HL-60 (cell line): Measurements from ENCODE around the gene ZBTB7B.

Experiments used
- DNase-seq, 2 experiments: peaks; one replicate each; pipeline ENCODE4 v3.0.0-alpha.2; 2010 to 2020; ENCODE audit warnings: low read depth in 1 of 2, low spot score in 1 of 2
- H3K27ac ChIP-seq: fragments of 250-450 bp; sonication (Bioruptor Pico); replicated peaks from 2 replicates; pipeline ENCODE4 v1.5.1; 2020; ENCODE audit warnings: mild to moderate bottlenecking, moderate library complexity
- H3K27me3 ChIP-seq: fragments of 250-450 bp; sonication (Bioruptor Pico); 2 replicates; pipeline ENCODE4 v1.5.1; 2021; ENCODE audit warnings: mild to moderate bottlenecking, moderate library complexity; ENCODE audit not compliant: insufficient read depth, poor library complexity, severe bottlenecking
- H3K4me3 ChIP-seq: replicated peaks from 2 replicates; pipeline ENCODE4 v1.5.1; 2011; ENCODE audit warnings: mild to moderate bottlenecking, control low read depth, low read length; ENCODE audit not compliant: insufficient read depth
- CTCF ChIP-seq: IDR thresholded peaks from one replicate; pipeline ENCODE4 v1.5.1; 2011; ENCODE audit warnings: low read length, control low read depth, inconsistent platforms; ENCODE audit not compliant: insufficient read depth
- GABPA ChIP-seq: IDR thresholded peaks from 2 replicates; pipeline ENCODE4 v1.6.1; 2012; ENCODE audit warnings: low read depth
- POLR2AphosphoS5 ChIP-seq: IDR thresholded peaks from 2 replicates; pipeline ENCODE4 v1.6.1; 2012; ENCODE audit warnings: low read depth
- REST ChIP-seq: IDR thresholded peaks from 2 replicates; pipeline ENCODE4 v1.6.1; 2012; ENCODE audit warnings: low read depth; ENCODE audit not compliant: insufficient replicate concordance
- SPI1 ChIP-seq: IDR thresholded peaks from 2 replicates; pipeline ENCODE4 v1.6.1; 2012; ENCODE audit warnings: low read depth, mild to moderate bottlenecking, borderline replicate concordance

ZBTB7B gene

DNA sequence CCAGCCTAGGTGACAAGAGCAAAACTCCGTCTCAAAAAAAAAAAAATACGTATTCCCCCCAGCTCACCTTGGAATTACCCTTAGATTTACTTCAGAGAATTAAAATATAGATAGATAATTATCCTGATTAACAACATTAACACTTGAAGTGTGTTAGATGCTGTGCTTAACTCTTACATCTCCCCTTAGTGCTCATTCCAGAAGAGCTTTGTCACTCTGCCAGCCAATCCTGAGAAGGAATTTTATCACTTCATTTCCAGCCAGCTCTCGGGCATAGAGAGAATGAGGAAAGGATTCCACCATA lies 30.4 kb upstream of the ZBTB7B start:
- Histone ChIP-seq H3K4me3 (no peak overlapping the region), H3K27me3 (no peaks in the 10 kb centered on the region), H3K27ac (no peak overlapping the region)
- TF ChIP-seq POLR2AphosphoS5 (no peak), CTCF (no peak), SPI1 (no peak), GABPA (no peak), REST (no peak)
- DNase-seq = no peak

DNA sequence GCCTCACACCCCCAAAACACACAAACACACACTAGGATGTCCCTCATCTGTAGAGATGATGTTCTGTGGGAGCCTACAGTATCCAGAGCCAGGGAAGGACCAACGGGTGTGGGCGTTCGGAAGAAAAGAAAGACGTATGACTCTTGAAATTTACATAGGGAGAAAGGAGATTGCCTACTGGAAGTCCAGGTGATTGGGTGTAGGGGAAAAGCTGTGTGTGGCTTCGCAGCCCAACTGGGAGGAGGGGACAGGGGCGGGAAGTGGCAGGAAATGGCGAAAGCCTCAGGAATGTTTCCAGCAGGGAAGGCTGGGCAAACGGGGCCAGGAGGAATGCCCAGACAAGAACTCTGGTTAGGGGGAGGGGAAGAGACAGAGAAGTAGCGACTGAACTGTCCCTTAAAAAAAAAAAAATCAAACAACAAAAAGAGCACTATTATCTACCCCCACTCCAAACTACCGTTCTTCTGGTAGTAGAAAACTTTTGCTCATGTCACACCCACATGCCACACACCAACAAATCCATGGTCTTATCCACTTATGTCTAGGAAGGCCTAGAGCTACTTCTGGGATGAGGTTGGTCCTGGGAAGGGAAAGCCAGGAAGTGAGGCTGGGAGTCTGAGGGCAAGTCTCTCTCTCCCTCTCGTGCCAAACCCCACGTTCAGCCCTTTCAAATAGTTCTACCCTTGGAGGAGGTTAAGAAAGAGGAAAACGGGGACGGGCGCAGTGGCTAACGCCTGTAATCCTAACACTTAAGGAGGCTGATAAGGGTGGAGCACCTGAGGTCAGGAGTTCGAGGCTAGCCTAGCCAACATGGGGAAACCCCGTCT lies 29.9 kb upstream of the ZBTB7B start:
- no peaks in the 10 kb centered on the region for H3K27me3 ChIP-seq
- no peak overlapping the region for H3K27ac ChIP-seq
- H3K4me3 ChIP-seq = peak overlapping the region; percentile 53
- DNase-seq = no peak
- TF ChIP-seq CTCF (no peak), POLR2AphosphoS5 (no peak), REST (no peak), GABPA (no peak), SPI1 (no peak)

DNA sequence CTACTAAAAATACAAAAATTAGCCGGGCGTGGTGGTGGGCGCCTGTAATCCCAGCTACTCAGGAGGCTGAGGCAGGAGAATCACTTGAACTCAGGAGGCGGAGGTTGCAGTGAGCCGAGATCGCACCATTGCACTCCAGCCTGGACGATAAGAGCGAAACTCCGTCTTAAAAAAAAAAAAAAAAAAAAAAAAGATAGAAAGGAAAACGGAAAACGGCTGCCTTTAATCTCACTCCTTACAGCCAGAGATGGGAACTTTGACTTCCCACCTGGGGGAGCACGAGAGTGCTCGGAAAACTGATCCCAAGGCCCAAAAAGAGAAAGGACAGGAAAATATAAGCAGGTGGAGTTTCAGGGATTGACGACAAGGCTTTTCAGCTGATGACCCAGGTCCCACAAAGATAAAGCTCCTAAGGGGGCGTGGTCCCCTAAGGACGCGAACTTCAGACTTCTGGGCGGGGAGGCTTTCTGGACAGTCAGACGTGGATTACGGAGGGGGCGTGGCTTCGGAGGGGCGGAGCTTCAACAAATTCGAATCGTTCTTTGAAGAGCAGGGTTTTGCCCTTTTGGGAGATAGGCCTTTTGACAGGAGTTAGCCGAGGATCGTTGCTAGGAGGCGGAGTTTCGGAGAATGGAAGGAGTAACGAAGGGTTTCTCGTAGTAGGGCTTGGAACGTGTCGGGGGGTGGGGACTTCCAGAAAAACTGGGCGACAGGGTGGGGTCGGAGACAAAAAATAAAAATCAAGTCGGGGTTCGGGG lies 29.1 kb upstream of the ZBTB7B start:
- peak overlapping the region; percentile 53 for H3K4me3 ChIP-seq
- H3K27ac ChIP-seq = peak overlapping the region; percentile 96
- DNase-seq = peak; percentile 85 to 97
- no peaks in the 10 kb centered on the region for H3K27me3 ChIP-seq
- no peak for TF ChIP-seq REST
- TF ChIP-seq CTCF = no peak
